ENCODE measurements around the gene GDE1. TPM values are rescaled to one million over a fixed set of nuclear protein-coding genes. Genes with fewer than 3 reads are reported as not detected.

Gene GDE1
- total RNA-seq, 1 experiment from 2014 or later, result 65.7 TPM

- POLR2A ChIA-PET, result no interaction called here
- H3K27ac Mint-ChIP-seq, result no peak overlapping the region
- H3K4me1 Mint-ChIP-seq, result peaks cover 19% of the 10 kb centered on the region; the same call in 1 of the 2 replicates
- 0 out of 2 replicates have a peak, but pooled peaks cover 5% of the 10 kb centered on the region for H3K36me3 Mint-ChIP-seq
- H3K27me3 Mint-ChIP-seq (ENCODE audit: low read depth), result peaks cover 6% of the 10 kb centered on the region; the same call in 1 of the 2 replicates
- peaks cover 3% of the 10 kb centered on the region; the same call in 1 of the 2 replicates for H3K9me3 Mint-ChIP-seq
- H3K4me3 Mint-ChIP-seq, result no peak overlapping the region
- no peak for ATAC-seq
- TF ChIP-seq, protein P1, sequence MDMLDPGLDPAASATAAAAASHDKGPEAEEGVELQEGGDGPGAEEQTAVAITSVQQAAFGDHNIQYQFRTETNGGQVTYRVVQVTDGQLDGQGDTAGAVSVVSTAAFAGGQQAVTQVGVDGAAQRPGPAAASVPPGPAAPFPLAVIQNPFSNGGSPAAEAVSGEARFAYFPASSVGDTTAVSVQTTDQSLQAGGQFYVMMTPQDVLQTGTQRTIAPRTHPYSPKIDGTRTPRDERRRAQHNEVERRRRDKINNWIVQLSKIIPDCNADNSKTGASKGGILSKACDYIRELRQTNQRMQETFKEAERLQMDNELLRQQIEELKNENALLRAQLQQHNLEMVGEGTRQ (CRISPR knock-in tag; IDR thresholded peaks at IDR 0.05), result no peak
- no peak for TF ChIP-seq ZNF532 (CRISPR knock-in tag; IDR thresholded peaks at IDR 0.05; ENCODE audit: borderline replicate concordance)
- TF ChIP-seq ZNF317 (CRISPR knock-in tag; IDR thresholded peaks at IDR 0.05; ENCODE audit: borderline replicate concordance, low read depth), result no peak
- no peak for TF ChIP-seq FOXK1 (CRISPR knock-in tag; IDR thresholded peaks at IDR 0.05)
- no peak for TF ChIP-seq MXD4 (CRISPR knock-in tag; IDR thresholded peaks at IDR 0.05; ENCODE audit: borderline replicate concordance)
- no peak for TF ChIP-seq NFATC4 (CRISPR knock-in tag; IDR thresholded peaks at IDR 0.05)
- TF ChIP-seq, protein P2, sequence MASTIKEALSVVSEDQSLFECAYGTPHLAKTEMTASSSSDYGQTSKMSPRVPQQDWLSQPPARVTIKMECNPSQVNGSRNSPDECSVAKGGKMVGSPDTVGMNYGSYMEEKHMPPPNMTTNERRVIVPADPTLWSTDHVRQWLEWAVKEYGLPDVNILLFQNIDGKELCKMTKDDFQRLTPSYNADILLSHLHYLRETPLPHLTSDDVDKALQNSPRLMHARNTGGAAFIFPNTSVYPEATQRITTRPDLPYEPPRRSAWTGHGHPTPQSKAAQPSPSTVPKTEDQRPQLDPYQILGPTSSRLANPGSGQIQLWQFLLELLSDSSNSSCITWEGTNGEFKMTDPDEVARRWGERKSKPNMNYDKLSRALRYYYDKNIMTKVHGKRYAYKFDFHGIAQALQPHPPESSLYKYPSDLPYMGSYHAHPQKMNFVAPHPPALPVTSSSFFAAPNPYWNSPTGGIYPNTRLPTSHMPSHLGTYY (CRISPR knock-in tag; IDR thresholded peaks at IDR 0.05), result no peak
- no peak for TF ChIP-seq ZNF671 (CRISPR knock-in tag; IDR thresholded peaks at IDR 0.05)
- TF ChIP-seq, protein P3, sequence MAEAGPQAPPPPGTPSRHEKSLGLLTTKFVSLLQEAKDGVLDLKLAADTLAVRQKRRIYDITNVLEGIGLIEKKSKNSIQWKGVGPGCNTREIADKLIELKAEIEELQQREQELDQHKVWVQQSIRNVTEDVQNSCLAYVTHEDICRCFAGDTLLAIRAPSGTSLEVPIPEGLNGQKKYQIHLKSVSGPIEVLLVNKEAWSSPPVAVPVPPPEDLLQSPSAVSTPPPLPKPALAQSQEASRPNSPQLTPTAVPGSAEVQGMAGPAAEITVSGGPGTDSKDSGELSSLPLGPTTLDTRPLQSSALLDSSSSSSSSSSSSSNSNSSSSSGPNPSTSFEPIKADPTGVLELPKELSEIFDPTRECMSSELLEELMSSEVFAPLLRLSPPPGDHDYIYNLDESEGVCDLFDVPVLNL (CRISPR knock-in tag; IDR thresholded peaks at IDR 0.05; ENCODE audit: borderline replicate concordance, low read depth), result no peak
- no peak for TF ChIP-seq ZBTB43 (CRISPR knock-in tag; IDR thresholded peaks at IDR 0.05)
- TF ChIP-seq, protein P4, sequence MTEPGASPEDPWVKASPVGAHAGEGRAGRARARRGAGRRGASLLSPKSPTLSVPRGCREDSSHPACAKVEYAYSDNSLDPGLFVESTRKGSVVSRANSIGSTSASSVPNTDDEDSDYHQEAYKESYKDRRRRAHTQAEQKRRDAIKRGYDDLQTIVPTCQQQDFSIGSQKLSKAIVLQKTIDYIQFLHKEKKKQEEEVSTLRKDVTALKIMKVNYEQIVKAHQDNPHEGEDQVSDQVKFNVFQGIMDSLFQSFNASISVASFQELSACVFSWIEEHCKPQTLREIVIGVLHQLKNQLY (CRISPR knock-in tag; IDR thresholded peaks at IDR 0.05), result no peak
- TF ChIP-seq, protein P5, sequence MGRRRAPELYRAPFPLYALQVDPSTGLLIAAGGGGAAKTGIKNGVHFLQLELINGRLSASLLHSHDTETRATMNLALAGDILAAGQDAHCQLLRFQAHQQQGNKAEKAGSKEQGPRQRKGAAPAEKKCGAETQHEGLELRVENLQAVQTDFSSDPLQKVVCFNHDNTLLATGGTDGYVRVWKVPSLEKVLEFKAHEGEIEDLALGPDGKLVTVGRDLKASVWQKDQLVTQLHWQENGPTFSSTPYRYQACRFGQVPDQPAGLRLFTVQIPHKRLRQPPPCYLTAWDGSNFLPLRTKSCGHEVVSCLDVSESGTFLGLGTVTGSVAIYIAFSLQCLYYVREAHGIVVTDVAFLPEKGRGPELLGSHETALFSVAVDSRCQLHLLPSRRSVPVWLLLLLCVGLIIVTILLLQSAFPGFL (CRISPR knock-in tag; IDR thresholded peaks at IDR 0.05; ENCODE audit: borderline replicate concordance), result no peak
- no peak for TF ChIP-seq RELA (CRISPR knock-in tag; IDR thresholded peaks at IDR 0.05; ENCODE audit: borderline replicate concordance)
- no peak for TF ChIP-seq ESRRA (CRISPR knock-in tag; IDR thresholded peaks at IDR 0.05; ENCODE audit: borderline replicate concordance)
- TF ChIP-seq, protein P6, sequence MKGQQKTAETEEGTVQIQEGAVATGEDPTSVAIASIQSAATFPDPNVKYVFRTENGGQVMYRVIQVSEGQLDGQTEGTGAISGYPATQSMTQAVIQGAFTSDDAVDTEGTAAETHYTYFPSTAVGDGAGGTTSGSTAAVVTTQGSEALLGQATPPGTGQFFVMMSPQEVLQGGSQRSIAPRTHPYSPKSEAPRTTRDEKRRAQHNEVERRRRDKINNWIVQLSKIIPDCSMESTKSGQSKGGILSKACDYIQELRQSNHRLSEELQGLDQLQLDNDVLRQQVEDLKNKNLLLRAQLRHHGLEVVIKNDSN (CRISPR knock-in tag; IDR thresholded peaks at IDR 0.05), result no peak
- TF ChIP-seq TEAD1 (CRISPR knock-in tag; IDR thresholded peaks at IDR 0.05), result no peak
- no peak for TF ChIP-seq ATF2 (CRISPR knock-in tag; IDR thresholded peaks at IDR 0.05; ENCODE audit: borderline replicate concordance, low read depth)
- no peak for TF ChIP-seq ZNF219 (CRISPR knock-in tag; IDR thresholded peaks at IDR 0.05; ENCODE audit: borderline replicate concordance)
- no peak for TF ChIP-seq RORB (CRISPR knock-in tag; IDR thresholded peaks at IDR 0.05)
- CTCF ChIA-PET, result no interaction called here
- no peak for DNase-seq (ENCODE audit: low spot score)
These were observed 39.6 kb downstream of the GDE1 start for GRCh38 chr16:19482291-19482690.
